Measurements from ENCODE around the gene ERCC6L2.

DNA sequence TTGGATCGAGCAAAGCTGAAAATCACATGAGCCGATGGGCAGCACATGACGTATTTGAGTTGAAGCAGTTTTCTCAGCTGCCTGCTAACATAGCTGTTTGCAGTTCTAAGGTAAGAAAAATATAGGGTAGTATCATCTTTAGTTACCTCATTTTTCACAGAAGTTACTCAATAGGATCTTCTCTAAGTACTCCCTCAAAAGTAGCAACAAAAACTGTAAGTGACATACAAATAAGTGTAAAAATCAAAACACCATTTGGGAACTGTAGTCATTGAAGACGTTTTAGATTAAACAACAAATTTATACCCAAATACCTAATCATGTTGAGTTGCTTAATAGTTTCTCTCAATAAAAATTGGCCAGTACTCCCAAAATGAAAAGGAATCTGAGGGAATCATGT, 102.6 kb downstream of the ERCC6L2 start:
- TF ChIP-seq FOXS1 (CRISPR knock-in tag; IDR thresholded peaks at IDR 0.05) (no peak), CTCF (IDR thresholded peaks at IDR 0.05) (no peak)

Data from A549 (cell line).